Nephron progenitor cell (in vitro differentiated cells): Measurements from ENCODE around the gene ZNF14.
A peak's percentile ranks its signal among the peaks of the same experiment; 100 is the strongest.
"Not testable (repeated sequence)": the region's sequence is repeated elsewhere in the genome, so short reads cannot be mapped to it uniquely, and the experiment has no call there.

ENCODE experiments used
- DNase-seq: peaks from one replicate; pipeline ENCODE4 v3.0.0; 2021
- H3K27ac Mint-ChIP-seq: 2 replicates; pipeline ENCODE4 v1.8.0; 2021; ENCODE audit warnings: mild to moderate bottlenecking, moderate library complexity, mixed read lengths
- H3K27me3 Mint-ChIP-seq: 2 replicates; pipeline ENCODE4 v1.8.0; 2021; ENCODE audit warnings: mild to moderate bottlenecking, low read depth, mixed read lengths; ENCODE audit not compliant: poor library complexity
- H3K36me3 Mint-ChIP-seq: 2 replicates; pipeline ENCODE4 v1.8.0; 2021; ENCODE audit warnings: low read depth, mixed read lengths
- H3K4me1 Mint-ChIP-seq: 2 replicates; pipeline ENCODE4 v1.8.0; 2021; ENCODE audit warnings: mixed read lengths
- H3K4me3 Mint-ChIP-seq: 2 replicates; pipeline ENCODE4 v1.8.0; 2021; ENCODE audit warnings: mild to moderate bottlenecking, moderate library complexity, mixed read lengths
- H3K9me3 Mint-ChIP-seq: 2 replicates; pipeline ENCODE4 v1.8.0; 2021; ENCODE audit warnings: mild to moderate bottlenecking, moderate library complexity, mixed read lengths
- TF ChIP-seq, protein P1 (sequence below): fragments of 200-600 bp; sonication (generic); IDR thresholded peaks from 2 replicates; pipeline ENCODE4 v1.5.0; 2021; ENCODE audit warnings: antibody characterized with exemption

The ZNF14 gene

DNA sequence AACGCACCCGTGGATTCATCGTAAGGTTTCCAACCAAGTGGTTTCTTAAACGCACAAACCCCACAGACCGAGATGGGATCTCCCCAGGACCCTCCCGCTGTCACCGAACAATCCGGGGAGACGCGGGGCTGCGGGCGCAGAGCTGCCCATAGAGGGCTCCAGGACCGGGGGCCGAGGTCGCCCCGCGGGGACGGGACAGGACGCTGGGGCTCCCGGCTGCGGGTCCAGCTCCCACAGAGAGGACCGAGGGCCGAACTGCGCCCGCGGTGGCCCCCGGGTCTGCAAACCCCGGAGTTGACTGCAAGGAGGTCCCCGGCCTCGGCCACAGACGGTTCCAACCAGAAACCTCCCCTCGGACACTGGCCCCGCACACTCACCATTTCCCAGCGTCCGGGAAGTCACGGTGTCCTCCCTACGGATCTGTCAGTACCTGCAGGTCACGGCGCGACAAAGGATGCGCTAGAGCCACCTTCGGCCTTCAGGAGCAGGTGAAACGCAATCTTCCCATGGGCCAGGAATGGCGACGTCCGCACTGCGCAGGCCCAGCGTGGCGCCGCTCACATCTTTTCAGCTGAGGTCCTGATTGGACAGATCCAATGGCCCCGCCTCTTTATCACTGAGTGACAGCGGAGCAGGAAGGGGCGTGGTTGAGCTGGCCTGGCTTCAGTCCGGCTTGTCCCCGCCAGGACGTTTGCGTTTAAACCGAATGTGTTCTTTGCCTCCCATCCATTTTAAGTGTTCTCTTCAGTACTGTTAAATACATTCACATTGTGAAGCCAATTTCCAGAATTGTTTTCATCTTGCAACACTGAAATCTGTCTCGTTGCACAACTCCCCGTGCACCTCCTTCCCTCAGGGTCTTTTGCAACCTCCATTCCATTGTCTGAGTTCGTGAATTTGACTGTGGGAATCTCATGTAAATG is at the start of gene ZNF14:
ZNF14 (minus strand) TSS at position 534 of the 923 bp plus-strand sequence; CDS start at position 380, 154 bp downstream.
- peaks cover 79% of the 10 kb centered on the region for H3K9me3 Mint-ChIP-seq
- peaks cover 9% of the 10 kb centered on the region for H3K27me3 Mint-ChIP-seq
- H3K4me3 Mint-ChIP-seq = peak within 1 kb of the TSS; percentile 98

DNA sequence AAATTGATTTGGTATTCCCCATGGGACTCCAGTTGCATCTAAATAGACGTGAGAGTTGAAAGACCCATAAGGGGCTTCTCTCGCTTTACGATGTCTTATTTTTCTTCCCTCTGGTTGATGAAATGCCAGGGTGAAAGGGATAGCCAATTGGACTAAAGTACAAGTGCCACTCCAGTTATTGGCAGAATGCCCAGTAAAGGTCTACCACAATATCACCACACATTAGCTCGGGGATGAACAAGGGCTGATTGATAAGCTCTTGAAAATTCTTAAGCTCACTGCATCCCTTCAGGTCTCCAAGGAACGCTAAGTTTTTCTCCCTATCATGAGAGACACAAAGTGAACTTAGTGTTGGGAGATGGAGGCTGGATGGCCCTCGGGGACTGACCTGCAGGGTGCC is 48.9 kb upstream of the ZNF14 start:
- peaks cover 88% of the 10 kb centered on the region for H3K36me3 Mint-ChIP-seq
- not testable (repeated sequence) for H3K27me3 Mint-ChIP-seq, H3K27ac Mint-ChIP-seq, DNase-seq, H3K4me3 Mint-ChIP-seq
- H3K9me3 Mint-ChIP-seq = peaks cover 90% of the 10 kb centered on the region
- peaks cover 19% of the 10 kb centered on the region for H3K4me1 Mint-ChIP-seq

More for the DNA sequence above, at the start of gene ZNF14:
- Mint-ChIP-seq H3K4me1 (peaks cover 12% of the 10 kb centered on the region), H3K36me3 (peaks cover 47% of the 10 kb centered on the region), H3K27ac (peak within 1 kb of the TSS; percentile 78)
- DNase-seq = peak; percentile 91
- TF ChIP-seq, protein P1, sequence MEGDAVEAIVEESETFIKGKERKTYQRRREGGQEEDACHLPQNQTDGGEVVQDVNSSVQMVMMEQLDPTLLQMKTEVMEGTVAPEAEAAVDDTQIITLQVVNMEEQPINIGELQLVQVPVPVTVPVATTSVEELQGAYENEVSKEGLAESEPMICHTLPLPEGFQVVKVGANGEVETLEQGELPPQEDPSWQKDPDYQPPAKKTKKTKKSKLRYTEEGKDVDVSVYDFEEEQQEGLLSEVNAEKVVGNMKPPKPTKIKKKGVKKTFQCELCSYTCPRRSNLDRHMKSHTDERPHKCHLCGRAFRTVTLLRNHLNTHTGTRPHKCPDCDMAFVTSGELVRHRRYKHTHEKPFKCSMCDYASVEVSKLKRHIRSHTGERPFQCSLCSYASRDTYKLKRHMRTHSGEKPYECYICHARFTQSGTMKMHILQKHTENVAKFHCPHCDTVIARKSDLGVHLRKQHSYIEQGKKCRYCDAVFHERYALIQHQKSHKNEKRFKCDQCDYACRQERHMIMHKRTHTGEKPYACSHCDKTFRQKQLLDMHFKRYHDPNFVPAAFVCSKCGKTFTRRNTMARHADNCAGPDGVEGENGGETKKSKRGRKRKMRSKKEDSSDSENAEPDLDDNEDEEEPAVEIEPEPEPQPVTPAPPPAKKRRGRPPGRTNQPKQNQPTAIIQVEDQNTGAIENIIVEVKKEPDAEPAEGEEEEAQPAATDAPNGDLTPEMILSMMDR = no peak

DNA sequence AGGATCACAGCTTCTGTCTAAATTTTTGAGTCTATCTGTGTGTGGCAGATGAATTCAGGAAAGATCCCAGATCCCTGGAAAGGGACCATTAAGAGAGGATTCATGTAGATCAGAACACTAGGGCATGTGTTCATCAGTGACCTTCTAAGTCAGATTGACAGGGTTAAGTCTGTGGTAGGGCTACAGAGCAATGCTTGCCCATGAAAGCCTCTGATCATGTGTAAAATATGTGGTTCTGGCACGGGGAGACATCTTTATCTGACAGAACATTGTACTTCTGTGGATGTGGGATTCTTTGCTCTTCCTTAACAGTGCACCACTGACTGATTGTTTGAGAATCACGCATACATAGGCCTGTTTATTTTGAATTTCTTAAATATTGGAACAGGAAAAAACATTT is 45.8 kb upstream of the ZNF14 start:
- Mint-ChIP-seq H3K27ac (no peak overlapping the region), H3K4me3 (peak overlapping the region; percentile 74), H3K4me1 (peaks cover 31% of the 10 kb centered on the region), H3K9me3 (peaks cover 65% of the 10 kb centered on the region), H3K36me3 (peaks cover 57% of the 10 kb centered on the region), H3K27me3 (peaks cover 6% of the 10 kb centered on the region)
- no peak for DNase-seq
- TF ChIP-seq, protein P1 = no peak

DNA sequence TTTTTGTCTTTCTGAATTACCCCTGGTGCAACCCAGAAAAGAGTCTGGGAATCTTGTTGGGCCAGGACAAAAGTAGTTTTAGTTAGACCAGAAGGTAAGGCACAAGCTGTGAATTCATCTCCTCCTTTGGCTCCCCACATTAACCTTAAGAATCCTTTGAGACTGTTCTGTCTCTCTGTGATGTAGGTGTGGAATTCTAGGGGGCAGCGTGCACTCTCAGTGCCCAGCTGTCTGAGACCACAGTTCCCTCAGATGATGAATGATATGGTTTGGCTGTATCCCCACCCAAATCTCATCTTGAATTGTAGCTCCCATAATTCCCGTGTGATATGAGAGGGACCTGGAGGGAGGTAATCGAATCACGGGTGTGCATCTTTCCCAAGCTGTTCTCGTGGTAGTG is 44.8 kb upstream of the ZNF14 start:
- H3K36me3 Mint-ChIP-seq = peaks cover 49% of the 10 kb centered on the region
- H3K9me3 Mint-ChIP-seq = peaks cover 62% of the 10 kb centered on the region
- peaks cover 6% of the 10 kb centered on the region for H3K27me3 Mint-ChIP-seq
- no peak for DNase-seq
- no peak overlapping the region for H3K27ac Mint-ChIP-seq
- H3K4me1 Mint-ChIP-seq = peaks cover 31% of the 10 kb centered on the region
- TF ChIP-seq, protein P1 = no peak
- peak overlapping the region; percentile 98 for H3K4me3 Mint-ChIP-seq

DNA sequence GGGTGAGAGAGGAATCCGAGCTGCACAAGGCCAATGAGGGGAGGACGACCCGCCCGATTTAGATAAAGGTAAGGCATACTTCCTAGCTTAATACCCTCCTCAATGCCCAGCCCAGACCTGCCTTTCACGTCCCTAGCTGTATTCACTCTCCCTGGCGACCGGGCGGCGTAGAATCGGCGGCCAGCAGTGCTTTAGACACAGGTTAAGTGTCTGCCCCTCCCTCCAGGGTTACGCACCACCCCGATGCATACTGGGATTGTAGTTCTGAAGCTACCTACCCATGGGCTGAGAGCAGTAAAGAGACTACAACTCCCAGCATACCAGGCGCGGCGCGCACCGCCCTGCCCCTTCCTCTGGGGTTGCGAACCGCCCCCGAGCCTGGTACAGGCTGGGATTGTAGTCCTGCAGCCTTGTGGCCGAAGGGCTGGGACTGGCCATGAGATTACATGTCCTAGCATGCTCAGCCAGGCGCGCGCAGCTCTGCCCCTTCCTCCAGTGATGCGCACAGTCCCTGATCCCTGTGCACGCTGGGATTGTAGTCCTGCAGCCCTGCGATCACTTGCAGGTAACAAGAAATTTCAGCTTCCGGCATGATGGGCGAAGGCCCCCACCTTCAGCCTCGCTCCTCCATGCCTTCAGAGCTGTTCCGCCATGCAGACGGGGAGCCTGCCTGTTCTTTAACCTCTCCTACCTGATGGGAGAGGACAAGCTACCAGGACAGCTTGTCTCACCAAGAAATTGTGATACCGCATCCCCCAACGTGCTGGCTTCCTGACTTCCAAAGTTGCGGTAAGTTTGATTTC is 43.5 kb upstream of the ZNF14 start:
- Mint-ChIP-seq H3K27me3 (peaks cover 6% of the 10 kb centered on the region), H3K27ac (peak overlapping the region; percentile 97), H3K36me3 (peaks cover 40% of the 10 kb centered on the region), H3K9me3 (peaks cover 53% of the 10 kb centered on the region), H3K4me1 (peaks cover 31% of the 10 kb centered on the region), H3K4me3 (peak overlapping the region; percentile 98)
- DNase-seq = peak; percentile 96
- TF ChIP-seq, protein P1 = no peak

DNA sequence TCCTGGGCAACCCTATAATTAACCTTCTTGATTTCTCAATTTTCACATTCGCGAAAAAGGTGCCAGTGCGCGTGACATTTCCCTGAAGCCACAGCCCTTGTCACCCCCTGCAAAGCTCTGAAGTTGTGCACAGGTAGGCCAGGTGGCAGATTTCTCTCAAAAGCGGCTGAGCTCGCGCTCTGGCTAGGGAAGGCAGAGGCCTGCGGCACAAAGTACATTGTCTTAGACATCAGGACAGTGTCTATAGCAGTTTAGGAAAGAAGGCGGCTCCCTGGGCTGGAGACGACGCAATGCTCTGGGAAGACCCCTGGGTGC is 42.9 kb upstream of the ZNF14 start:
- TF ChIP-seq, protein P1 = no peak
- H3K4me3 Mint-ChIP-seq = peak overlapping the region; percentile 98
- peaks cover 52% of the 10 kb centered on the region for H3K9me3 Mint-ChIP-seq
- H3K27me3 Mint-ChIP-seq = peaks cover 6% of the 10 kb centered on the region
- peak overlapping the region; percentile 97 for H3K27ac Mint-ChIP-seq
- H3K36me3 Mint-ChIP-seq = peaks cover 39% of the 10 kb centered on the region
- H3K4me1 Mint-ChIP-seq = peaks cover 31% of the 10 kb centered on the region
- no peak for DNase-seq
